Activated effector memory CD4-positive, alpha-beta T cell treated with Interleukin-2 at 50 U/mL for 16 hours (primary cell): ENCODE results near the gene LAMA3.
A peak's percentile ranks its signal among the peaks of the same experiment; 100 is the strongest.

Experiments used
- DNase-seq: peaks from one replicate; pipeline ENCODE4 v3.0.0-alpha.2; 2020

Gene LAMA3

DNA sequence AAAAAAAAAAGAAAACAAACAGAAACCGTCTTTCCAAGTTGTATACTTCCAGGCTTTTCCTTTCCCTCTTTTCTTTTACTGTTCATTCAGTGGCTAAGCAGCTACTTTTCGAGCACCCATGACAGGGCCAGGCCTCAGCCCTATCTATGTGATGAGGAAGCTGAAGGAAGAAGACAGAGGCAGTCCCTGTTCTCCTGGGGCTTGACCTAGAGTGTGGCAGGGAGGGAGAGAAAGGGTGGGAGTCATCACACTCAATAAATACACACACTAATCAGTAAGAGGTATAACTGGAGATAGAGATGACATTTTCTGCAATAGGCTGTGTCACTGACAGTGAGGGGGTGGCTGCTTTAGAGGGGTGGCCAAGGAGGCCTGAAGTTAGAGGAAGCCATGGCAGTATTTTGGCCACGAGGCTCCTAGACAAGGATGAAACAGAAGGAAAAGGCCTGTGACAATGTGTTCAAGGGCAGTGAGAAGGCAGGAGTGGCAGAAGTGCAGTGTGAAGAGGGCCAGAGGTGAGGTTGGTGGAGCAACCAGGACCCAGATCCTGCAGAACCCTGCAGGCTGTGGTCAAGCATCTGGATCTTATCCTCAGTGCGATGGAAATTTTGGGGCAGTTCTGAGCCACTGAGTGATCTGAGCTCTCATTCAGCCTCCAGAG lies 193.5 kb downstream of the LAMA3 start:
- no peak for DNase-seq

GRCh38 chr18:23883277-23883790 lies 194.1 kb downstream of the LAMA3 start:
- no peak for DNase-seq

GRCh38 chr18:23884681-23885375 lies 195.6 kb downstream of the LAMA3 start:
- no peak for DNase-seq

GRCh38 chr18:23885750-23886149 lies 196.5 kb downstream of the LAMA3 start:
- DNase-seq, result no peak

GRCh38 chr18:23887035-23887434 lies 197.8 kb downstream of the LAMA3 start:
- no peak for DNase-seq

DNA sequence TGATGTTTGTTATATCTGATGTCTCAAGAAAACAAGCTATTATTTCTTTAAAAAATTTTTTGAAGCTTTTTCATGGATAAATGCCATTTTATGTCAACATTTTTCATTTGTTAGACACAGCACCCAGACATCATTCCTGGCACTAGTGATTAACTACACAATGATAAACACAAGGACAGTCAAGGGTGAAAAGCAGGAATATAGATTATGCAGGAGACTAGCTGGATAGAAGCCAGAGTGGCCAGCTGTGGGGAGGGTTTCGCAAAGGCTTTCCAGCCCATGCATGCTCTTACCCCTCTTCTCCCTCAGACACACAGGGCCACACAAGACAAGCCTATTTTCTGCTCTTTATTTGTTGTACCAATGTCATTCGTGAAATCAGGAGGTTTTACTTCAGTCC lies 198.2 kb downstream of the LAMA3 start:
- DNase-seq, result no peak

DNA sequence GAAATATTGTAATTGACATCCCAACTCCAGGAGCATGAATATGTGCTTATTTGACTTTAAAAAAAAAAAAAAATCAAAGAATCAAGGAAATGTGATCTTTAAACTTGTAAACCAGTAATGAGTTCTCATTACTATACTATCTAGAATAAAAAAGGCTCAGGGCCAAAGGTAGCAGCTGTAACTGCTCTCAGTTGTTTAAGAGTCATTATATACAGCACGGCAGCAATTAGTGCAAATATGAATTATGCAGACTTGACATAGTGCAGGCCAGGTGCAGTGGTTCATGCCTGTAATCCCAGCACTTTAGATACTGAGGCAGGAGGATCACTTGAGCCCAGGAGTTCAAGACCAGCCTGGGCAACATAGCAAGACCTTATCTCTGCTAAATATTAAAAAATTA lies 199.6 kb downstream of the LAMA3 start:
- DNase-seq, result no peak

- no peak for DNase-seq
Observed at GRCh38 chr18:23889907-23890306, 200.7 kb downstream of the LAMA3 start.

- DNase-seq, result no peak
Observed at GRCh38 chr18:23890589-23890988, 201.3 kb downstream of the LAMA3 start.

DNA sequence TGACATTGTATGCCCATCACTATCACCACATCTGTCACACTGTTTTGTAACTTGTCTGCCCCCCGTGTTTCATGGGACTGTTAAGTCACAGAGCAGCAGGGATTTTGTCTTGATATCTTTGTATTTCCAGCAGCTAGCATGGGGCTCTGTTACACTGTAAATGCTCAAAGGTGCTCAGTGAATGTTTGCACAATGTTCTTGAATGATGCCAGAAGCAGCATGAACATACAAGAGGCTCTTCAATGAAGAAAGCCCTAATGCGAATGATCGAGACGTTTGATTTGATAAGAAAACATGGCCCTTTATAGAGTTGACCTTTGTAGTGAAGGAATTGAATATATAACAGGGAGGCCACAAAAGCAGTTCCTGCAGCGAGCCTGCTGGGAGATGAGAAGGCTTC lies 204.4 kb downstream of the LAMA3 start:
- DNase-seq, result no peak

DNA sequence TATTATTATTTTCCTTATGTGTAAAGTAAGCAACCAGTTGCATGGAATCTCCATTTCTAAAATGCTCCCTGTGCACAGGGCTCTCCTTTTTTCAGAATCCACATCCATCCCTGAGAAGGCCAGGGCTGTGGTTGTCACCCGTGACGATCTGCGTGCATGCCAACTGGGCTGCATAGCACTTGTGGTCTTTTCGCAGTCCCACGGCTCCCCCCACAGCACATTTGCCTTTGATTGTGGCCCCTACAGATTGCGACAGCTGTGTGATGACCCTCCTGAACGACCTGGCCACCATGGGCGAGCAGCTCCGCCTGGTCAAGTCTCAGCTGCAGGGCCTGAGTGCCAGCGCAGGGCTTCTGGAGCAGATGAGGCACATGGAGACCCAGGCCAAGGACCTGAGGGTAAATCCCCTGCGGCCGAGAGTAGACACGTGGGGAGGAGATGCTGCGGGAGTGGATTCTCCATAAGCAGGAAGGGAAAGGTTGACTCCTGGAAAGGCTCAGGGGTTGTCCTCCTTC lies 205.5 kb downstream of the LAMA3 start:
- DNase-seq, result no peak

- DNase-seq, result no peak
Observed at GRCh38 chr18:23897291-23897690, 208.0 kb downstream of the LAMA3 start.

- DNase-seq, result no peak
Observed at GRCh38 chr18:23897733-23898132, 208.5 kb downstream of the LAMA3 start.

GRCh38 chr18:23900994-23901393 lies 211.7 kb downstream of the LAMA3 start:
- DNase-seq, result no peak

DNA sequence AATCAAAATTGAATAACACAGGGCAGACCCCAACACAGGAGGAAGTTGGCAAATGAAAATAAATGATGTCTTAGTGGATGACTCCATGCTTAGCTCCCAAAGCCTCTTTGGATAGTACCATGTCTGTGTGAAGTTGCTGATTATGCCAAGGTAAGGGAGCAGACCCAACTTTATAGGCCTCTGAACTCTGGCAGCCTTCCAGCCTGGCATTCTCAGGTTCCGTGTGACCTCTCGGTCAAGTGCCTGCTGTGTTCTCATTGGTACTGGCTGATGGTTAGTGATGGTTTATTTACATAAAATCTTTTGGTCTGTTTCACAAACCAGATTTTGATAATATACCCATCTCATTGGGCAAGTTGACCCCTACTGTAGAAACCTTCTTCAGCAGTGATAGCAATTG lies 213.1 kb downstream of the LAMA3 start:
- no peak for DNase-seq

GRCh38 chr18:23903971-23904370 lies 214.7 kb downstream of the LAMA3 start:
- DNase-seq, result no peak

GRCh38 chr18:23906658-23907057 lies 217.4 kb downstream of the LAMA3 start:
- DNase-seq, result no peak

- no peak for DNase-seq
Observed at GRCh38 chr18:23908827-23909226, 219.6 kb downstream of the LAMA3 start.

GRCh38 chr18:23910032-23910431 lies 220.8 kb downstream of the LAMA3 start:
- no peak for DNase-seq

GRCh38 chr18:23912356-23912755 lies 223.1 kb downstream of the LAMA3 start:
- no peak for DNase-seq

GRCh38 chr18:23916338-23916737 lies 227.1 kb downstream of the LAMA3 start:
- no peak for DNase-seq

- DNase-seq, result peak; percentile 64
Observed at GRCh38 chr18:23918395-23919032, 229.3 kb downstream of the LAMA3 start.

DNA sequence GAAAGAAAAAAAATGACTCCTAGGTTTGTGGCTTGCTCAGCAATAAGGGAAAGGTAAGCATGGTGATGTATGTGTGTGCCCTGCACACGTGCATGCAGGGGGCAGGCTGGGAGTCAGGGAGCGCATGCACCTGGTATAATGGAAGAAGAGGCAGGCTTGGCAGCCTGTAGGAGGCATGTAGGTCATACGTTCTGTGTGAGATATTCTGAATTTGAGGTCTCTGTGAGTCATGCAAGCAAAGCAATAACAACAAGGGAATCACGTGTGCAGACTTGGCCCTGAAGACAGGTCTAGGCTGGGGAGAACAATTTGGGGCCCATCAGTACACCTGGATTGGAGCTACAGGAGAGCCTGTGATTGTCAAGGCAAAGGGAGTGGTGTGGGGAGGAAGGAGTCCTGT lies 230.8 kb downstream of the LAMA3 start:
- peak; percentile 9 for DNase-seq

GRCh38 chr18:23921716-23922285 lies 232.5 kb downstream of the LAMA3 start:
- no peak for DNase-seq
